WI38 (cell line): ENCODE data around the gene RPA3.

Experiments
- H3K4me3 ChIP-seq: 2 replicates; pipeline ENCODE4 v1.5.1; 2011; ENCODE audit warnings: low read depth, mild to moderate bottlenecking, control low read depth, low read length
- CTCF ChIP-seq: IDR thresholded peaks from 2 replicates; pipeline ENCODE4 v1.5.1; 2012; ENCODE audit warnings: low read depth, mild to moderate bottlenecking, control low read depth, low read length

RPA3 gene

DNA sequence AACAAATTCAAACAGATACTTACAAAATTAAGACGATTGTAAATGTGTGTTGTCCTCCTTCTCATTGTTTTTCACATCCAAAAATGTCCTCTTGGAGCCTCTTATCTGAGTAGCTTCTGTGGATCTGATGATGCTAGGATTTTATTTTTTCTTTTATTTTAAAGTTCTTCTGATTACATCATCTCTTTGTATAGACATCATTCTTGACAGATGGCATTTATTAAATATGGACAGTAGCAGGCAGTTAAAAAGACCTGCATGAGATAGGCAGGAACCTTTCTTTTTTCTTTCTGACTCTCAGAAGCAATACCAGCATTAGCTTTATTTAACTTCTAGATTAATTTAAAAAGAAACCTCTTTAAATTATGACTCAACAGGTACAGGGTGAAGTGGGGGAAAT, at the start of gene RPA3:
Gene RPA3 (minus strand): TSS at position 116 of the 400 bp plus-strand sequence. CDS start 78,189 bp downstream, outside the sequence.
- no peak for TF ChIP-seq CTCF
- no peak within 1 kb of the TSS for H3K4me3 ChIP-seq

DNA sequence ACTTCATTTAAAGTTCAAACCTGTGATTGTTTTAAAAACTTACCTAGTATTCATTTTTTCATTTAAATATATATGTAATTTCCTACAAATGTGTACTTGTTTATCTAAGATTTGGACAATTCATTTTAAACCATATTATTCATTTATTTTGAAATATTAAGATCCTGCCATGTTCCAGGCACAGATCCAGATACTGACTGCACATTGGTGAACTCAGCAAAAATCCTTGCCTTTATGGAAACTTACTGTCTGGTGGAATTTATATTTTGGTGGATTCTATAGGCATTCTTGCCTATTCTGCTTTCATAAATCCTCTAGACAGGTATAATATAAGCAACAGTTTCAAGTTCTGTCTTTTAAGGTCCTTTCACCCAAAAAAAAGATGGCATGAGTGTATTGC, 48.3 kb upstream of the RPA3 start:
- no peak overlapping the region for H3K4me3 ChIP-seq
- TF ChIP-seq CTCF, result no peak

DNA sequence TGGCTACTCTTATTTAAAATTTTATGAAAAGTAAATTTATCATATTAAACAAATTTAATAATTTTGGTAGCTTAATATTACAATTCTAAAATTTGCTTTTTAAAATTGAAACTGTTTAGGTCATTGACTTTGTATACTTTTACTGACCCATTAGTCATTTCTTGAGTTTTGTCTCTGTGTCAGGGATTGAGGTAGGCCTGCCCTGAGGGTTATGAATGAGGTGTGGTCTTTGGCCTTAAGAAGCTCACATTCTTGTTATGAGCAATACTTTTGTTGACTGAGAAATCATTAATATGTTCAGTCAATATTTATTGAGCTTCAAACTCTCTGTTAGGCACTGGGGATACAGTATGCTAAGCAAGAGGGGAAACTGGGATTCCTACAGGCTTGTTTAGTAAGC, 47.0 kb upstream of the RPA3 start:
- no peak for TF ChIP-seq CTCF

GRCh38 chr7:7764520-7765396, 46.4 kb upstream of the RPA3 start:
- TF ChIP-seq CTCF, result no peak

More for the DNA sequence above, 47.0 kb upstream of the RPA3 start:
- no peak overlapping the region for H3K4me3 ChIP-seq

GRCh38 chr7:7761974-7762779, 43.8 kb upstream of the RPA3 start:
- H3K4me3 ChIP-seq, result peak overlapping the region; percentile 57
- no peak for TF ChIP-seq CTCF

More at GRCh38 chr7:7764520-7765396, 46.4 kb upstream of the RPA3 start:
- no peak overlapping the region for H3K4me3 ChIP-seq

- peak overlapping the region; percentile 57 for H3K4me3 ChIP-seq
- no peak for TF ChIP-seq CTCF
These were observed 43.0 kb upstream of the RPA3 start for GRCh38 chr7:7761340-7761973.

DNA sequence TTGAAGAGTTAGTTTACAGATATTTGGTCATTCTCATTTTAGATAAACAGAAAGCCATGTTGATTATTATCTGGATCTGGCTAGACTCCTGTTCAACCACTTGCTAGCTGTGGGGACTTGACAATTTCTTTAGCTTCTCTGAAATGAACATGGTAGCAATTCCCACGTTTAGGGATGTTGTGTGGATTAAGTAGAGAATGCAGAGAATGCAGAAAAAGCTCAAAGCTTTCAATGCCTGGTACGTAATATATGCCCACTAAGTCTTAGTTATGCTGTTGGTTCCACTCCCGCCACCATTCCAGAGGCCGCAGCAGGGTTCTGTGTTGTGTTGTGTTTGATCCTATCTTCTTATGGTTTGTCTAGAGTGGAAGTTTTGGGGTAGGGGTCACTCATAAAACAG, 39.2 kb upstream of the RPA3 start:
- H3K4me3 ChIP-seq, result no peak overlapping the region
- no peak for TF ChIP-seq CTCF
